Fibroblast of villous mesenchyme (primary cell): Measurements from ENCODE around the gene FMO2. TPM values are rescaled to one million over a fixed set of nuclear protein-coding genes. Genes with fewer than 3 reads are reported as not detected.

Experiments
- DNase-seq: peaks from one replicate; pipeline ENCODE4 v3.0.0-alpha.2; 2010; ENCODE audit warnings: low read depth
- H3K4me3 ChIP-seq: 2 replicates; pipeline ENCODE4 v1.5.1; 2011; ENCODE audit warnings: low read depth, mild to moderate bottlenecking, low read length
- small RNA-seq: library from RNA; depleted of rRNA; stranded (forward); fragments of <200 nt; gene quantifications from one replicate; pipeline ENCODE3, GENCODE V24; 2012
- total RNA-seq: library from RNA; depleted of rRNA; stranded (reverse); fragments of >200 nt; gene quantifications from 2 replicates; pipeline ENCODE4 v1.2.3, GENCODE V29; 2012
- TF ChIP-seq, protein P1 (sequence below): IDR thresholded peaks from 2 replicates; pipeline ENCODE4 v1.5.1; 2012; ENCODE audit warnings: low read depth, mild to moderate bottlenecking, low read length; ENCODE audit not compliant: insufficient read depth

The FMO2 gene
- total RNA-seq, 1 donor = 1.7 TPM

DNA sequence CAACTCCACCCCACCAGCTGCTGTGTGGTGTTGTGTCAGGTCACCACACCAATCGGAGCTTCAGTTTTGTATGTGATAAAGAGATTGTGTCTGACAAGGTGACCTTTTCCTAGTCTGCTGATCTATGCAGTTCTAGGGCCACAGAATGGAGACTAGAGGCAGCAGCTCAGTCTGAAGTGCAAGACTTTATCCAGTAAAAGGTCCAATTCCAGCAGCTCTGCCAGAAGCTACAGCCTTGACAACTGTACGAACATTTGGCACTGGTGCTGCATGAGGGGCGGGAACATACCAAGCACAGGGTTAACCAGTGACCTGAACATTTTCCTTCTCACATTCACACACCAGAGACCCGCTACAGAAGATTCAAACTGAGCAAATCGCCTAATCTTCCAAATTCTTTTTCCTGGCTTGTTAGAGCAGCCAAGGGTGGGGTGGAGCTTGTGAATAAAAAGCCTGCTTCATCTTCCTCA lies 72.5 kb downstream of the FMO2 start:
- TF ChIP-seq, protein P1, sequence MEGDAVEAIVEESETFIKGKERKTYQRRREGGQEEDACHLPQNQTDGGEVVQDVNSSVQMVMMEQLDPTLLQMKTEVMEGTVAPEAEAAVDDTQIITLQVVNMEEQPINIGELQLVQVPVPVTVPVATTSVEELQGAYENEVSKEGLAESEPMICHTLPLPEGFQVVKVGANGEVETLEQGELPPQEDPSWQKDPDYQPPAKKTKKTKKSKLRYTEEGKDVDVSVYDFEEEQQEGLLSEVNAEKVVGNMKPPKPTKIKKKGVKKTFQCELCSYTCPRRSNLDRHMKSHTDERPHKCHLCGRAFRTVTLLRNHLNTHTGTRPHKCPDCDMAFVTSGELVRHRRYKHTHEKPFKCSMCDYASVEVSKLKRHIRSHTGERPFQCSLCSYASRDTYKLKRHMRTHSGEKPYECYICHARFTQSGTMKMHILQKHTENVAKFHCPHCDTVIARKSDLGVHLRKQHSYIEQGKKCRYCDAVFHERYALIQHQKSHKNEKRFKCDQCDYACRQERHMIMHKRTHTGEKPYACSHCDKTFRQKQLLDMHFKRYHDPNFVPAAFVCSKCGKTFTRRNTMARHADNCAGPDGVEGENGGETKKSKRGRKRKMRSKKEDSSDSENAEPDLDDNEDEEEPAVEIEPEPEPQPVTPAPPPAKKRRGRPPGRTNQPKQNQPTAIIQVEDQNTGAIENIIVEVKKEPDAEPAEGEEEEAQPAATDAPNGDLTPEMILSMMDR = no peak
- H3K4me3 ChIP-seq = no peak overlapping the region
- no peak for DNase-seq

- DNase-seq = no peak
- TF ChIP-seq, protein P1 = no peak
- no peak overlapping the region for H3K4me3 ChIP-seq
Observed at GRCh38 chr1:171258429-171258828, 73.3 kb downstream of the FMO2 start.

GRCh38 chr1:171258943-171259342 lies 73.8 kb downstream of the FMO2 start:
- TF ChIP-seq, protein P1 = no peak
- H3K4me3 ChIP-seq = no peak overlapping the region
- DNase-seq = no peak

Small RNA genes lying within 50 kb of the gene (small RNA-seq; reads per million reads assigned to genes)
- not detected for gene RF00019

Other genes starting within 250 kb of the FMO2 start
- under 0.01 TPM in 2 replicates for gene MROH9, start 249.8 kb upstream of the FMO2 start, total RNA-seq
- 0.64 and 0.86 TPM in 2 replicates for gene FMO3, start 94.4 kb upstream of the FMO2 start, total RNA-seq
- gene FMO1, start 63.2 kb downstream of the FMO2 start, total RNA-seq = under 0.01 TPM in 2 replicates
- gene FMO4, start 128.9 kb downstream of the FMO2 start, total RNA-seq = 1.3 and 1.7 TPM in 2 replicates